ENCODE measurements around the gene ATAD3A.

GRCh38 chr1:1489861-1490260 is 22.1 kb upstream of the ATAD3A start:
- TF ChIP-seq ZC3H10 (CRISPR knock-in tag; IDR thresholded peaks at IDR 0.05) (no peak), ZNF565 (CRISPR knock-in tag; conservative IDR thresholded peaks at IDR 0.05; ENCODE audit: low read depth) (no peak), ESRRG (CRISPR knock-in tag; IDR thresholded peaks at IDR 0.05) (no peak), ZFP30 (CRISPR knock-in tag; IDR thresholded peaks at IDR 0.05) (no peak), ZNF8 (CRISPR knock-in tag; IDR thresholded peaks at IDR 0.05) (no peak), RARB (CRISPR knock-in tag; IDR thresholded peaks at IDR 0.05) (no peak), ZFP3 (CRISPR knock-in tag; IDR thresholded peaks at IDR 0.05) (no peak), TOX (CRISPR knock-in tag; IDR thresholded peaks at IDR 0.05; ENCODE audit: borderline replicate concordance) (no peak)
